ENCODE measurements around the gene EFCAB11. TPM values are rescaled to one million over a fixed set of nuclear protein-coding genes. Genes with fewer than 3 reads are reported as not detected.

EFCAB11 gene
- total and polyA plus RNA-seq, 2 of the 8 experiments (the other 6 are each of a cell fraction or from before 2014, with no cell fraction given), result 6.8 to 12.8 TPM

DNA sequence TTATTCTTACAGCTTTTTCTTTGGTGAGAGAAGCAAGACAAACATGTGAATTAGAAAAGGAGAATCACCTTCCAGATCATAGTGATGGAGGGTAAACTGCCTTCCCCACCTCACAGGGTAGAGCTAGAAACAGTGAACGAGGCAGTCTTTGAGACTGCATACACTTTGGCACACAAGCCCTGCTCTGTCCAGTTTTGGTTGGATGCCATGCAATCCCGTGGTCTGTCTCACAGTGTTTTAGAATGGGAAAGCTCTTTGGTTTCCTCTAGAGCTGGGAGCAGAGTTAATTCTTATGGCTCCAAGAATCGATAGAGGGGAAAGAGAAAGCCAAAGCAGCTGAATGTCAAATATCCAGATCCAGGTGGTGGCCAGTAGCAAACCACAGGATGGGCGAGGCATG lies 23.1 kb upstream of the EFCAB11 start:
- H4K91ac ChIP-seq (replicated peaks; ENCODE audit: insufficient read length, low read length), result no peak overlapping the region
- H3K9me3 ChIP-seq (ENCODE audit: insufficient read depth in 2 of 2, low read depth in 1 of 2, low read length in 1 of 2), result no peaks in the 10 kb centered on the region
- no peaks in the 10 kb centered on the region for H3K79me2 ChIP-seq (ENCODE audit: control insufficient read depth in 1 of 2, insufficient read depth in 2 of 2, low read length in 2 of 2)
- 90% methylated on average over 4 of the region's 4 CpGs; no CpG with 5 or more reads in 1 of the 2 experiments for WGBS, 2 experiments (ENCODE audit: extremely low coverage in 1 of 2, insufficient coverage in 1 of 2, insufficient read length in 1 of 2, insufficient replicate concordance in 2 of 2, low coverage in 1 of 2, low lambda C conversion rate in 2 of 2, missing lambda C conversion rate in 1 of 2)
- H4K20me1 ChIP-seq (replicated peaks in 1 of 2; ENCODE audit: control insufficient read depth in 1 of 2, insufficient read depth in 2 of 2, low read length in 2 of 2), result no peaks in the 10 kb centered on the region
- no peak overlapping the region for H4K8ac ChIP-seq (ENCODE audit: extremely low read depth, insufficient read depth, low read length)
- DNase-seq (ENCODE audit: low read depth in 1 of 2, low spot score in 2 of 2) (no peak), FAIRE-seq (no peak)
- H3K79me1 ChIP-seq (ENCODE audit: low read depth, low read length), result no peaks in the 10 kb centered on the region
- H3K27me3 ChIP-seq (replicated peaks in 1 of 4; ENCODE audit: control insufficient read depth in 3 of 4, extremely low read depth in 1 of 4, insufficient read depth in 3 of 4, low read length in 3 of 4), result no peaks in the 10 kb centered on the region; a peak in 1 of 7 replicates
- H3K23me2 ChIP-seq (ENCODE audit: low read depth, low read length), result no peaks in the 10 kb centered on the region
- no peak overlapping the region for H2AK5ac ChIP-seq (ENCODE audit: low read depth, low read length)
- H3K4me1 ChIP-seq (replicated peaks in 1 of 4; ENCODE audit: control insufficient read depth in 3 of 4, insufficient read depth in 4 of 4, low read length in 3 of 4), result no peaks in the 10 kb centered on the region
- H3K36me3 ChIP-seq (ENCODE audit: control insufficient read depth in 2 of 4, insufficient read depth in 4 of 4, low read length in 3 of 4), result peaks cover 3 to 50% (median 27%) of the 10 kb centered on the region in 4 experiments; a peak in 6 of 8 replicates
- no peak overlapping the region for H3K27ac ChIP-seq (ENCODE audit: low read depth, low read length)
- no peak overlapping the region for H3K9ac ChIP-seq (replicated peaks in 1 of 4; ENCODE audit: extremely low read depth in 1 of 4, low read depth in 3 of 4, low read length in 3 of 4)
- no peak overlapping the region for H2BK20ac ChIP-seq (ENCODE audit: low read length)
- no peak overlapping the region for H3K23ac ChIP-seq (ENCODE audit: insufficient read length)
- no peak overlapping the region for H3K4ac ChIP-seq (replicated peaks; ENCODE audit: insufficient read length, low read depth, low read length)
- CTCF ChIA-PET (ENCODE audit: partially characterized antibody), result interaction anchor here (0.6 to 2.9 kb wide), 10 partner anchors 9 to 445 kb away, joined by 3 to 11 read pairs (median 3); no protein-coding TSS in a partner anchor
- H2BK15ac ChIP-seq (ENCODE audit: low read length), result no peak overlapping the region
- no peak overlapping the region for H3K56ac ChIP-seq (replicated peaks; ENCODE audit: insufficient read length, low read depth, low read length)
- H2BK120ac ChIP-seq (replicated peaks; ENCODE audit: low read depth, low read length), result no peak overlapping the region
- no peak overlapping the region for H2BK5ac ChIP-seq (ENCODE audit: low read depth, low read length)
- no peak for TF ChIP-seq HDAC6 (IDR thresholded peaks at IDR 0.05; ENCODE audit: low read depth, low read length)
- no peak for TF ChIP-seq POLR2A (IDR thresholded peaks at IDR 0.05; ENCODE audit: control extremely low read depth in 1 of 2, low read depth in 2 of 2, low read length in 2 of 2)
- no peak for TF ChIP-seq RAD21 (IDR thresholded peaks at IDR 0.05 in 1 of 2, conservative IDR thresholded peaks at IDR 0.05 in 1 of 2; ENCODE audit: low read depth in 2 of 2, low read length in 2 of 2)
- no peak for TF ChIP-seq RFX5 (IDR thresholded peaks at IDR 0.05; ENCODE audit: borderline replicate concordance, low read depth, low read length)
- no peak for TF ChIP-seq SIX5 (IDR thresholded peaks at IDR 0.05; ENCODE audit: low read depth, low read length)
- TF ChIP-seq SRF (IDR thresholded peaks at IDR 0.05; ENCODE audit: low read depth, low read length), result no peak
- TF ChIP-seq GTF2F1 (IDR thresholded peaks at IDR 0.05; ENCODE audit: borderline replicate concordance, low read depth, low read length), result no peak
- TF ChIP-seq SP4 (IDR thresholded peaks at IDR 0.05; ENCODE audit: low read length), result no peak
- TF ChIP-seq E2F6 (IDR thresholded peaks at IDR 0.05), result no peak
- TF ChIP-seq TEAD4 (IDR thresholded peaks at IDR 0.05; ENCODE audit: low read depth, low read length), result no peak
- TF ChIP-seq JUND (IDR thresholded peaks at IDR 0.05; ENCODE audit: low read length), result no peak
- H2AFZ ChIP-seq (ENCODE audit: low read length), result no peak overlapping the region
- no peak overlapping the region for H3K18ac ChIP-seq (ENCODE audit: extremely low read depth, low read length)
- H4K5ac ChIP-seq (ENCODE audit: insufficient read length, low read depth, low read length), result no peak overlapping the region
- POLR2A ChIA-PET (ENCODE audit: partially characterized antibody), result interaction anchor here (1.6 kb wide), 1 partner anchor 15 kb away, joined by 4 read pairs; no protein-coding TSS in a partner anchor
- H3K4me2 ChIP-seq (ENCODE audit: insufficient read depth in 1 of 2, low read depth in 2 of 2, low read length in 2 of 2), result no peak overlapping the region
- no peak overlapping the region for H3K14ac ChIP-seq (ENCODE audit: insufficient read length)
- no peak overlapping the region for H3K4me3 ChIP-seq (ENCODE audit: extremely low read depth in 1 of 4, insufficient read depth in 2 of 4, low read depth in 3 of 4, low read length in 4 of 4)
- no peak overlapping the region for H2BK12ac ChIP-seq (ENCODE audit: low read depth, low read length)
